Activated CD8-positive, alpha-beta memory T cell treated with anti-CD3 and anti-CD28 coated beads for 48 hours (primary cell): ENCODE measurements around the gene TAF1L.

ENCODE experiments used
- DNase-seq, 3 experiments: peaks; one replicate each; pipeline ENCODE4 v3.0.0-alpha.2; 2020; ENCODE audit warnings: low read depth in 2 of 3, low spot score in 2 of 3

TAF1L gene

GRCh38 chr9:32589083-32589723 lies 46.3 kb downstream of the TAF1L start:
- DNase-seq, result no peak

- no peak for DNase-seq
Observed at GRCh38 chr9:32587901-32588300, 47.6 kb downstream of the TAF1L start.

GRCh38 chr9:32584784-32585183 lies 50.7 kb downstream of the TAF1L start:
- no peak for DNase-seq

- no peak for DNase-seq
Observed at GRCh38 chr9:32581512-32582143, 53.8 kb downstream of the TAF1L start.

- DNase-seq, result no peak
Observed at GRCh38 chr9:32580631-32581300, 54.7 kb downstream of the TAF1L start.

- peak in 2 of 3 experiments; percentile 52 to 60 for DNase-seq
Observed at GRCh38 chr9:32579706-32580331, 55.6 kb downstream of the TAF1L start.
